AML-193 (cell line): ENCODE measurements around the gene RALGAPA1.
"Not testable (repeated sequence)": the region's sequence is repeated elsewhere in the genome, so short reads cannot be mapped to it uniquely, and the experiment has no call there.

Experiments used
- DNase-seq, 2 experiments: peaks; one replicate each; lab custom pipeline; 2025; lab: John Stamatoyannopoulos, UW

The RALGAPA1 gene

DNA sequence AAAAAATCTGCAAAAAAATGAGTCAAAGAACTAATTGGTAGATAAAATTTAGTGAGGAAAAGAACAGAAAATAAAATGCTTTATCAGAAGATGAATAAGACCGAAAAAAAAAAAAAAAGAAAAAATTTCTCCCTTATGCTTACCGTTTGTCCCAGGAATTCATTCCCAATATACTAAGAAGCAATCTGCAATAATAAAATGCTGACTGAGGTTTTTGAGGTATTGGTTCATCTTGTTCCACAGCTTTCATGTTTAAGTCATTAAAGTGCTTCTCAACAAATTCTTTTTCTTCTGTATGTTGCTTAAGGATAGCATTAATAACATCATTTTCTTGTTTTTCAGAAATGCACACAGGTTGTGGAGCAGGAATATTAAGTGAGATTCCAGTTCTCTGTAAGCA is 182.1 kb downstream of the RALGAPA1 start:
- DNase-seq = not testable (repeated sequence)

DNA sequence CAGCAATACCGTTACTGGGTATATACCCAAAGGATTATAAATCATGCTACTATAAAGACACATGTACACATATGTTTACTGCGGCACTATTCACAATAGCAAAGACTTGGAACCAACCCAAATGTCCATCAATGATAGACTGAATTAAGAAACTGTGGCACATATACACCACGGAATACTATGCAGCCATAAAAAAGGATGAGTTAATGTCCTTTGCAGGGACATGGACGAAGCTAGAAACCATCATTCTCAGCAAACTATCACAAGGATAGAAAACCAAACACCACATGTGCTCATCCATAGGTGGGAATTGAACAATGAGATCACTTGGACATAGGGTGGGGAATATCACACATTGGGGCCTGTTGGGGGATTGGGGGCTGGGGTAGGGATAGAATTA is 187.1 kb downstream of the RALGAPA1 start:
- not testable (repeated sequence) for DNase-seq

DNA sequence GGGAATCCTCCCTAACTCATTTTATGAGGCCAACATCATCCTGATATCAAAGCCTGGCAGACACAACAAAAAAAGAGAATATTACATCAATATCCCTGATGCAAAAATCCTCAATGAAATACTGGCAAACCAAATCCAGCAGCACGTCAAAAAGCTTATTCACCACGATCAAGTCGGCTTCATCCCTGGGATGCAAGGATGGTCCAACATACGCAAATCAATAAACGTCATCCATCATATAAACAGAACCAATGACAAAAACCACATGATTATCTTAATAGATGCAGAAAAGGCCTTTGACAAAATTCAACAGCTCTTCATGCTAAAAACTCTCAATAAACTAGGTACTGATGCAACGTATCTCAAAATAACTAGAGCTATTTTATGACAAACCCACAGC is 189.1 kb downstream of the RALGAPA1 start:
- not testable (repeated sequence) for DNase-seq

DNA sequence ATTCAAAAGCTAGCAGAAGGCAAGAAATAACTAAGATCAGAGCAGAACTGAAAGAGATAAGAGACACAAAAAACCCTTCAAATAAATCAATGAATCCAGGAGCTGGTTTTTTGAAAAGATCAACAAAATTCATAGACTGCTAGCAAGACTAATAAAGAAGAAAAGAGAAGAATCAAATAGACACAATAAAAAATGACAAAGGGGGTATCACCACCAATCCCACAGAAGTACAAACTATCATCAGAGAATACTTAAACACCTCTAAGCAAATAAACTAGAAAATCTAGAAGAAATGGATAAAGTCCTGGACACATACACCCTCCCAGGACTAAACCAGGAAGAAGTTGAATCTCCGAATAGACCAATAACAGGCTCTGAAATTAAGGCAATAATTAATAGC is 189.6 kb downstream of the RALGAPA1 start:
- not testable (repeated sequence) for DNase-seq

DNA sequence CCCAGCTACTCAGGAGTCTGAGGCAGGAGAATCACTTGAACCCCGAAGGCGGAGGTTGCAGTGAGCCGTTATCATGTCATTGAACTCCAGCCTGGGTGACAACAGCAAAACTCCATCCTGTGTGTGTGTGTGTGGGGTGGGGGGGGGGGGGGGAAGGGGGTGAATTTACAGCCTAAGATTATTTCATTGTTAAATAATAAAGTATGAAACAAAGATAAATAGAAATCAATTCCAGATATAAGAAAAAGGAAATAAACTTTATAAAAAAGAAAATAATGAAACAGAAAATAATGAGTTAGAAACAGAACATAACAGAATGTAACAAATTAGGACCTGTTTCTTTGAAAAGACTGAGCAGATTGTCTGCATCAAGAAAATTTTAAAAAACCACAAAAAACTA is 191.6 kb downstream of the RALGAPA1 start:
- no peak for DNase-seq

DNA sequence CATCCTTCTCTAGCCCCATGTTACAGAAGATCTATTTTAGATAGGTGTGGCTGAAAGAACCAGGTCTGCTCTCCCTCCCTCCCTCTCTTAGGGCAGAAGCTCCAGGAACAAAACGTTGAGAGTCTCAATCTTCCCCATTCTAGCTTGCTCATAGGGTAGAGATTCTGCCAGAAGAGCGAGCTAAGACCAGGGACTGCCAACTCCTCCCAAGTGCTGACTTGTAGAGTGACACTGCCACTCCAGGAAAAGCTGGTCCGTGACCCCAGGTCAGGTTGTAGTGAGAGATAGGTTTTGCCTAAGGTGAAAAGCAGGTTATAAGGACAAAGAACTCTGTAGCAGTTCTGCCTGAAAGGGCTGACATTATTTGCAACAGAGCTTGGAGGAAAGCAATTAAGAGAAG is 201.7 kb downstream of the RALGAPA1 start:
- no peak for DNase-seq

DNA sequence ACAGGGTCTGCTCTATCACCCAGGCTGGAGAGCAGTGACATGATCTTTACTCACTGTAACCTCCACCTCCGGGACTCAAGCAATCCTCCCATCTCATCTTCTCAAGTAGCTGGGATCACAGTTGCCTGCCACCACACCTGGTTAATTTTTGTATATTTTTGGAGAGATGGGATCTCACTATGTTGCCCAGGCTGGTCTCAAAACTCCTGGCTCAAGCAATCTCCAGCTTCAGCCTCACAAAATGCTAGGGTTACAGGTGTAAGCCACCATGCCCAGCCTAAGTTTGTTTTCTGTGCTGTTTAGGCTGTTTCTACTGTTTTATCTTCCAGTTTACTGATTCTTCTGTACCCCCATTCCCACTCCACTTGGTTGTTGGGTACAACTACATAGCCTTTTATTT is 208.8 kb downstream of the RALGAPA1 start:
- no peak for DNase-seq

DNA sequence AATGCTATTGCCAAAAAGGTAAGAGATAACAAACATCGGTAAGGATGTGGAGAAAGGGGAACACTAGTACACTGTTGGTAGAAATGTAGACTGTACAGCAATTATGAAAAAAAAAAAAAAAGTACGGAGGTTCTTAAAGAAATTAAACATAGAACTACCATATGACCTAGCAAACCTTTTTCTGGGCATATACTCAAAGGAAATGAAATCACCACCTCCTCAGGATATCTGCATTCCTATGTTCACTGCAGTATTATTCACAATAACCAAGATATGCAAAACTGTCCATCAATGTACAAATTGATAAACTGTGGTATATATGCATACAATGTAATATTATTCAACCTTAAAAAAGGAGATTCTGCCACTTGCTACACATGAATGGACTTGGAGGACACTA is 214.5 kb downstream of the RALGAPA1 start:
- DNase-seq = no peak

DNA sequence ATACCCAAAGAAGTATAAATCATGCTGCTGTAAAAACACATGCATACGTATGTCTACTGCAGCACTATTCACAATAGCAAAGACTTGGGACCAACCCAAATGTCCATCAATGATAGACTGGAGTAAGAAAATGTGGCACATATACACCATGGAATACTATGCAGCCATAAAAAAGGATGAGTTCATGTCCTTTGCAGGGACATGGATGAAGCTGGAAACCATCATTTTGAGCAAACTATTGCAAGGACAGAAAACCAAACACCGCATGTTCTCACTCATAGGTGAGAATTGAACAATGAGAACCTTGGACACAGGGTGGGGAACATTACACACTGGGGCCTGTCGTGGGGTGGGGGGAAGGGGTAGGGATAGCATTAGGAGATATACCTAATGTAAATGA is 221.7 kb downstream of the RALGAPA1 start:
- not testable (repeated sequence) for DNase-seq

DNA sequence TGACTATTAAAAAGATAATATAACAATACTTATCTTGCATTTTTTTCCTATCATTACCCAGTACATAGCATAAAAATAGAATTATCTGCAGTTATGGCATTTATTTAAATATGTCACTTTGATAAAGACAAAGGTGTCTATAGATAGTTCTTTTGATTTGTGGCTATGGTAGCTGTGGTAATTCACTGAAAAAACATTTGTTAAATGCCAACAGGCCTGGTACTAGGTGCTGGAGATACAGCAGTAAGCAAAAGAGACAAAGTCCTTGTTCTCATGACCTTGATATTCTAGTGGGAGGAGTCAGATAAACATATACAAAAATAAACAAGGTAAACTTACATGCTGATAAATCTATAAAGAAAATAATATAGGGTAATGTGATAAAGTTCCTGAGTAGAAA is 230.5 kb downstream of the RALGAPA1 start:
- DNase-seq = no peak

DNA sequence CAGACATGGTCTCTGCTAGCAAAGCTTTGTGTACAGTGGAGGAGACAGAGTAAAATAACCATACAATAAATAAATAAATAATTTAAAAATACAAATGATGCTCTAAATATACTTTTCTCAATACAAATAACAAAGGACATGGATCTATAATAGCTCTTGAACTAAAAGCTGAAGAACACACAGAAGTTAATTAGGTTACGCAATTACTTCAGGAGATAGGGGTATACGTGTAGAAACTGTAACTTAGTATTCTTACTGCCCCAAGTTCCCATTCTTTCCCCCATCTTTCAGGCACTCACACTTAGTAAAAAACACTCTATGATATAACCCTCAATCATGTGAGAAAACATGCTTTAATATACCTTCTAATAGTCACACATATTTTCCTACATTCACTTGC is 231.0 kb downstream of the RALGAPA1 start:
- no peak for DNase-seq

DNA sequence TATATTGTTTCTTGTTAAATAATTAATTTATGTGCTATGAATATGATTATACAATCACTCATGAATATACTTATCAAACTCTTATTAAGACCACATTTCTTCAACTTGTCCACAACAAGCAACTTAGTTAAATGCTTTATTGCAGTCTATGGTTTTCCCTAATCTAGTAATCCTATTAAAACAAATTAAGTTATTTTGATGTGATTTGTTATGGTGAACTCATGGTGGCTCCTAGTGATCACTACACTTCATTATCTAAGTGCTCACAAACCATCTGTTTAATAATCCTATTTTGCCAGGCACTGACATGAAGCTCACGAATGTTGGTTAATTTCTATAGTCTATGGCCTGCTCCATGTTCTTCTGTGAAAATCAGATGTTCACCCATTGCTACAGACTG is 232.2 kb downstream of the RALGAPA1 start:
- no peak for DNase-seq

DNA sequence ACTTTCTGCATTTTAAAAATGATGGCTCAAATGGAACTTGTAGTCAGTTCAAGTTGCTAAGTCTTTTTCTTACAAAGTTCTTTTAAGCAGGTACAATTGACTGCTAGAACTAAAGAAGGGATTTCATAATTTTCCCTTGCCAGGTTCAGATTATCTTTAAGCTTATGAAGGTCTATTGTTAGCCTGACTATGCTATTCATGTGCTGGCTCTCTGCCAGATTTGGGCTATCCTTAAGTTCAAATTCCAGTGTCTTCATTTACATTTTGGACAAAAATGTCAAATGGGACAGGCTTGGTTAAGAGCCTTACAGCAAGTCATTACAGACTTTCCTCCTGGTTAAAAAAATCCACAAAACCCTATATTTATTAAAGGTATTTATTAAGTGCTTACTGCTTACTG is 232.8 kb downstream of the RALGAPA1 start:
- DNase-seq = no peak

DNA sequence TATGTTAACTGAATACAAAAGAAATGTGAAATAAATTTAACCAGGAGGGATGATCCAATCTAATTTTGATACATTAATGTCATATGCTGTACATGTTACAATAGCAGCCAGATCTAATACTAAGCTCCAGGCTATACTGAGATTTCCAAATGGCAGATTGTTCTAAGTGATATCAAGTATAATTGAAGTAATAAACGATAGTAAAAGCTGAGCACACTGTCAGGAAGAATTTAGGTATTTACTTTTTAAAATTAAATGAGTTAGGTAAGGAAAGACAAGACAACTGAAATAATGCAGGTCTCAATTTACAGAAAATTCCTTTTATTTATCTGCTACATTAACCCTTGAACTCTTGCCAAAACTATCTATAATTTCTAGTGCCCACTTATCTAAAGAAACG is 235.2 kb downstream of the RALGAPA1 start:
- DNase-seq = no peak

DNA sequence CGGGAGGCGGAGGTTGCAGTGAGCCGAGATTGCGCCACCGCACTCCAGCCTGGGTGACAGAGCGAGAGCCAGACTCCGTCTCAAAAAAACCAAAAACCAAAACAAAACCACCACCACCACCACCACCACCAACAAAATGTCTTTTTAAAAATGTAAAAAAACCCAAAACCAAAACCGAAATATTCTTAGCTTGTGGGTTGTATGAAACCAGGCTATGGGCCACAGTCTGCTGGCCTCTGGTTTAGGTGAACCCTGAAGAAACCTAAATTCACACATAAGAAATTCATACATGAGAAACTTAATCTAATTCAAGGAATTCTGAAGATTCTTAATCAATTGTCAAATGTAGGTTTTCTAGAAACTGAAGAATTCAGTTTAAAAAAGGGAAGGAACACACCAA is 237.5 kb downstream of the RALGAPA1 start:
- no peak for DNase-seq

DNA sequence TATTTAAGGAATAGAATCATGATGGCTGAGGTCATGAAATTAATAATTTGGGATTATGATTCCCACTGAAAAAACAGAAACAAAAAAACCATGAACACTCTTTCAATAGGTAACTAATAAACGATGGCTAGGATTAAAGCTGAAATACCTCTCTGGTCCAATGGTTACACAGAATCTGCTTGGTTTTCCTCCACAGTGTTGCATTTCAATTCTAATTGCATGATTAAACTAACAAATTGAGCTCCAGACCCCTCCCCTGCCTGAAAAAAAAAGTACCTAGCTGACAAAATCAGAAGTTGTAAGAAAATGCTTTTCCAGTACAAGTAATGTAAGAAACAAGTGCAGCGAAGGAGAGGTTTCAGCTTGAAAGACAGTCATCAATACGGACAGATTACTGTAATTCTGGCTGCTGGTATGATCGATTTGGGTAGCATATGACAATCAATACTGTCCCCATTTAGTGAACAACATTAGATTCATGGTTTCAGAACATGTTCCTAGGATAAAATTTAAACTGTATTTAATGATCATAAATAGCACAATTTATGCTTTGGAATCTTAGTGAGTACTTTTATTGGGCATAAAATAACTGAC is 243.1 kb downstream of the RALGAPA1 start:
- DNase-seq = no peak

DNA sequence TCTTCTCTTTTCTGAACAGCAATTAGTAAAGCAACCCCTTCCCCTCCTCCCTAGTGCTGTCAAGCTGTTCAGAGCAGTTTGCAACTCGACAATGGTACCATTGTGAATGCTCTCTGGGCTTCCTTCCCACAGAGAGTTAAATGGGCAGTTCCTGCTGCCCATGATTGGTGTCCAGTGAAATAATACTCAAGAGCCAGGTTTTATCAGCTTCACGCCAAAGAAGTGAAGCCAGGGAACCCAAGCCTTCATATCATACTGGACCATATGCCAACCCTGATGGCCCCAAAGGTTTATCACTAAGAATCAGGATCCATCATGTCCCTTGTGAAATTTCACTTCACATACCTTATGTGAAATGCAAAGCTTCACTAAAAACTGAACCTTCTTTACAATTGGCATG is 250.4 kb downstream of the RALGAPA1 start:
- DNase-seq = no peak

DNA sequence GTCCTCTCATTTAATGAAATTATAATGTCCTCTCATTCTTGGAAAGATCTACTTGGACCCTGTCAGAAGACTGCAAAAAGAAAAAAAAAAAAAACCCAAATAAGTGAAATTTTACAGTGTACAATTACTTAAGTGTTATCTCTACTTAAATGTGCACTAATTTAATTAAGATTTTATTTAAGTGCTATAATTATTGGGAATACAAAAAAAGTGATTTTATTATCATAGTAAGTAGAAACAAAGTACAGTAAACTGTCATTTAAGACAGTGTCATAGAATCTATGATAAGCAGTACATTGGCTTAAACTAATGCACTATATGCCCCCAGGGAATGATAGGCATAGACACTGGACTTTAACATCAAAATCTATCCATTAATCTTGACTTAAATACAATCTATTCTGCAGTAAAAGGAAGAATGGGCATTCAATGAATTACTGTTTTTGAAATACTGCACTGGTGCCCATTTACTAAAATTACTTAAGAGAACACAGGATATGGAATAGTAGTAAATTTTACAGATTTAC is 251.8 kb downstream of the RALGAPA1 start:
- no peak for DNase-seq

DNA sequence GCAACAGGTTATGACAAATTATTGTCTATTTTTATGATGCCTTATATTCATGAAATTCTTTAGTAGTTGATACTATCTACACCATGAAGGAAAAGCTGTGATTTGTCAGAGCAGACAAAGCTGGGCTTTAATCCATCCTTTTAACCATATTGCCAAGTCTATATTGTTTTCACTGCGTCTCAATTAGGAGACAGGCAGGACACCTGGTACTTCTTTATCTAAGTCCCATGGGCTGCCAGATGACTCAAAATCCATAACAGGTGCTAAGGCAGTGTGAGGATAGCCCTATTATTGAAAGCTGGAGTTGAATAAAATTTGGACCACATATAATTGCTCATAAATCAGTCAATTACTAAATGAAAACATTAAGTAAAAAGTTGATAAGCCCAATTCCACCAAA is 252.5 kb downstream of the RALGAPA1 start:
- DNase-seq = no peak

DNA sequence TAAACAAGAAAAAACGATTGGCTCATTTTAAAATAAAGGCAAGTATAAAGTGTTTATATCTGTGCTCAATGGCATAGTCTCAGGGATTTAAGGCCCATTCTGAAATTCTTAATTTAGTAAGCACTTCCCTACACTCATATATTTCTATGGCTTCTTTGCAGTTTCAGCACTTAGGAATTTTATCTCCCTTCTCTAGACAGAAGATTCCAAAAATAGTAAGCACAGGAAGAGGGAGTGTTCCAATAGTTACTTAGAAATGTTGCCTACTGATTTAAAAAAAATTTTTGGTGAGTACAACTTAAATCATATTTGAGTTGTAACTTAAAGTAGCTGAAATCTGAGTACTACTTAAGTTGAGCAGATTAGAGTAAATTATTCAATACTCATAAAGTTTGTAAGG is 255.3 kb downstream of the RALGAPA1 start:
- no peak for DNase-seq

DNA sequence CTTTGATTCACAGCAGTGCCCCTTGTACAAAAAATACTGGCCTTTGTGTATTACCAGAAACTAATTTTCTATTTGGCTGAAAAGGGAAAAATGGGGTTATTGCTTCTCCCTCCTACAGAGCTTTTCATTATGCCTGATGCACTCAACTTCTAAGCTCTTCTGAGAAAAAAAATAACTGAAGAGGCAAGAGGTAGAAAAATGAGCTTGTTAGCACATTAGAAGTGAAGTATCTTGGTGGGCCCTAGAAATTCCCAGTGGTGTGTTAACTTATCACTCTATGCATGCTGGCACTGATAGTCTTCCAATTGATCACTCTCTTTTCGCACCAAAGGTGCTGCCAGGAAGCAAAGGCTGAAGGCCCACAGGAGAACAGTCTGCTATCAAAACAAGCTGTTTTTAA is 258.0 kb downstream of the RALGAPA1 start:
- DNase-seq = no peak

DNA sequence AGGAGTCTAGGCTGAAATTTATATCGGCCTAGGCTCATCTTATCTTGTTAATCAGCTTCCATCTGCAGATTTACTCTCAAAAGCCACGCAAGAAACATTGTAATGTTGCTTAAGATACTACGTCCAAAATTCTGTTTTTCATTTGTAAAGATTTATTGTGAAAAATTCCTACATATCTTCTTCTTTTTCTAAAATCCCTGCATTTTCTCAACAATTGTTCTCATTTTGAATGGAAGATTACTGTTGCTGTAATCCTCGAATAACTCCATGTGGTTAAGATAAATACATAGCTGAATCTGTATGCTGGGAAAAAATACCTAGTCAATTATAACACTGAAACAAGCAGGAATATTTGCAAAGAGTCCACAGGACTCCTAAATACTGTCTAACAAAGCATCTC is 259.5 kb downstream of the RALGAPA1 start:
- no peak for DNase-seq

DNA sequence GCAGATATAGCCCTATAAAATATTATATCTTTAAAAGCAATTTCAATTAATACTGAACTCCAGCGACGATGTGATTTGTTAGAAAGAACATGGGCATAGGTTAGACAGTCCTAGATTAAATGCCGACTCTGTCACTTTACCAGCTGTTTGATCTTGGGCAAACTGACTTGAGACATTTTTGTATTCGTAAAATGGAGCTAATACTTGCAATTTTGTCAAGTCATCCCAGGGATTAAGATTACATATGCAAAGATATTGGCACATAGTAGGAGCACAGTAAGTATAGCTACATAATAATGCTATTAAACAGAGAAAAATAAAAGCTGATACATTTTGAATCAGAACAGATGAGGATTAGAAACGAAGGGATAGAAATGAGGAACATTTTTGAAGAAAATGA is 266.1 kb downstream of the RALGAPA1 start:
- DNase-seq = no peak

DNA sequence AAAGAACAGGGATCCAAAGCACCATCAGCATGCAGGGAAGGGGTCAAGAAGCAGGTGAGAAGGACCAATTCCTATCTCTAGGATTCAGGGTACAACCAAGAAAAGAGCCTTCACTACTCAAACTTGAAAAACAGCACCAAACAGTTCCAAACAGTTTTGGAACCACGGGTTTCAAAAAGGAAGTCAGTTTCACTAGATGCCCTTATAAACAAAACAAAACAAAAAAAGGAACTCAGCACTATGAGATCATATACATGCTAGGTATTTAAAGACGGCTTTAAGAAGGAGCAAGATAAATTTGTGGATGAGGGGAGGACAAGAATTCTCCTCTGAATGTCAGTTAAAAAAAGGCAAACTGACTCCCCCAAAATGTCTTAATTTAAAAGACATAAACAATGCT is 269.1 kb downstream of the RALGAPA1 start:
- DNase-seq = no peak
